ENCODE measurements around the gene H2AZ1.
"Not testable (repeated sequence)": the region's sequence is repeated elsewhere in the genome, so short reads cannot be mapped to it uniquely, and the experiment has no call there.

H2AZ1 gene

GRCh38 chr4:99949999-99950912 is at the start of gene H2AZ1:
Gene H2AZ1, minus strand, starts transcription at chr4:99950275. Its CDS starts 105 bp downstream, at chr4:99950170.
- in situ Hi-C loops (cut with HindIII; ENCODE audit: low sequenced_read_pairs) = no loop called here

- in situ Hi-C loops (cut with HindIII; ENCODE audit: low sequenced_read_pairs) = no loop called here
Observed at GRCh38 chr4:99998062-99998867, 48.2 kb upstream of the H2AZ1 start.

GRCh38 chr4:99991741-99992140 is 41.7 kb upstream of the H2AZ1 start:
- in situ Hi-C loops (cut with HindIII; ENCODE audit: low sequenced_read_pairs) = no loop called here

- in situ Hi-C loops (cut with HindIII; ENCODE audit: low sequenced_read_pairs) = no loop called here
Observed at GRCh38 chr4:99987681-99988080, 37.6 kb upstream of the H2AZ1 start.

GRCh38 chr4:99986792-99987191 is 36.7 kb upstream of the H2AZ1 start:
- in situ Hi-C loops (cut with HindIII; ENCODE audit: low sequenced_read_pairs) = no loop called here

GRCh38 chr4:99983289-99983943 is 33.3 kb upstream of the H2AZ1 start:
- in situ Hi-C loops (cut with HindIII; ENCODE audit: low sequenced_read_pairs) = no loop called here

- in situ Hi-C loops (cut with HindIII; ENCODE audit: low sequenced_read_pairs) = no loop called here
Observed at GRCh38 chr4:99979872-99980271, 29.8 kb upstream of the H2AZ1 start.

GRCh38 chr4:99971453-99972111 is 21.5 kb upstream of the H2AZ1 start:
- in situ Hi-C loops (cut with HindIII; ENCODE audit: low sequenced_read_pairs) = no loop called here

GRCh38 chr4:99968330-99968729 is 18.3 kb upstream of the H2AZ1 start:
- in situ Hi-C loops (cut with HindIII; ENCODE audit: low sequenced_read_pairs) = no loop called here

- in situ Hi-C loops (cut with HindIII; ENCODE audit: low sequenced_read_pairs) = no loop called here
Observed at GRCh38 chr4:99966692-99967091, 16.6 kb upstream of the H2AZ1 start.

GRCh38 chr4:99965674-99966350 is 15.7 kb upstream of the H2AZ1 start:
- in situ Hi-C loops (cut with HindIII; ENCODE audit: low sequenced_read_pairs) = no loop called here

- in situ Hi-C loops (cut with HindIII; ENCODE audit: low sequenced_read_pairs) = no loop called here
Observed at GRCh38 chr4:99965173-99965572, 15.1 kb upstream of the H2AZ1 start.

- in situ Hi-C loops (cut with HindIII; ENCODE audit: low sequenced_read_pairs) = no loop called here
Observed at GRCh38 chr4:99961711-99962110, 11.6 kb upstream of the H2AZ1 start.

- in situ Hi-C loops (cut with HindIII; ENCODE audit: low sequenced_read_pairs) = no loop called here
Observed at GRCh38 chr4:99960648-99961047, 10.6 kb upstream of the H2AZ1 start.

- in situ Hi-C loops (cut with HindIII; ENCODE audit: low sequenced_read_pairs) = not testable (repeated sequence)
Observed at GRCh38 chr4:99958207-99958606, 8.1 kb upstream of the H2AZ1 start.

GRCh38 chr4:99950913-99951254 is 809 bp upstream of the H2AZ1 start:
- in situ Hi-C loops (cut with HindIII; ENCODE audit: low sequenced_read_pairs) = no loop called here

GRCh38 chr4:99949034-99949998 is 759 bp downstream of the H2AZ1 start:
- in situ Hi-C loops (cut with HindIII; ENCODE audit: low sequenced_read_pairs) = no loop called here

GRCh38 chr4:99947608-99948007 is 2.5 kb downstream of the H2AZ1 start:
- in situ Hi-C loops (cut with HindIII; ENCODE audit: low sequenced_read_pairs) = no loop called here

- in situ Hi-C loops (cut with HindIII; ENCODE audit: low sequenced_read_pairs) = no loop called here
Observed at GRCh38 chr4:99947190-99947578, 2.9 kb downstream of the H2AZ1 start.

All from endothelial cell of hepatic sinusoid (primary cell).